Fibroblast of upper back skin (primary cell): ENCODE measurements around the gene C12orf75.
A peak's percentile ranks its signal among the peaks of the same experiment; 100 is the strongest.

Source experiments
- DNase-seq: peaks from one replicate; pipeline ENCODE4 v3.0.0-alpha.2; 2013

C12orf75 gene

GRCh38 chr12:105420046-105420445 lies 89.6 kb downstream of the C12orf75 start:
- DNase-seq = no peak

GRCh38 chr12:105420659-105421240 lies 90.3 kb downstream of the C12orf75 start:
- DNase-seq = peak; percentile 80
